Keratinocyte (primary cell): ENCODE results near the gene UBXN11. TPM values are rescaled to one million over a fixed set of nuclear protein-coding genes. Genes with fewer than 3 reads are reported as not detected.

Experiments
- DNase-seq: peaks from one replicate; pipeline ENCODE4 v3.0.0-alpha.2; 2011; ENCODE audit warnings: low read depth, missing footprints, low spot score
- FAIRE-seq: peaks from 2 replicates; lab custom pipeline; 2011; peaks lifted over from hg19 to GRCh38; lab: Jason Lieb, UNC
- H2AFZ ChIP-seq: 2 replicates; pipeline ENCODE4 v1.6.0; 2012; ENCODE audit warnings: low read length, control low read depth, inconsistent platforms; ENCODE audit not compliant: control insufficient read depth
- H3K27ac ChIP-seq: 2 replicates; pipeline ENCODE4 v1.5.1; 2011; ENCODE audit warnings: low read length; ENCODE audit not compliant: control insufficient read depth, insufficient read depth
- H3K27me3 ChIP-seq: 3 replicates; pipeline ENCODE4 v1.6.0; 2011; ENCODE audit warnings: low read length; ENCODE audit not compliant: control insufficient read depth, insufficient read depth; ENCODE audit errors: extremely low read depth
- H3K36me3 ChIP-seq, 2 experiments: 2 replicates in 1 of 2; 3 replicates in 1 of 2; pipeline ENCODE4 v1.5.1; 2011; ENCODE audit warnings: low read length in 2 of 2, mild to moderate bottlenecking in 1 of 2; ENCODE audit not compliant: control insufficient read depth in 2 of 2, insufficient read depth in 2 of 2; ENCODE audit errors: extremely low read depth in 1 of 2
- H3K4me1 ChIP-seq: 3 replicates; pipeline ENCODE4 v1.5.1; 2011; ENCODE audit warnings: low read length; ENCODE audit not compliant: control insufficient read depth, insufficient read depth; ENCODE audit errors: extremely low read depth
- H3K4me2 ChIP-seq: 3 replicates; pipeline ENCODE4 v1.6.0; 2011; ENCODE audit warnings: low read depth, low read length; ENCODE audit not compliant: control insufficient read depth, insufficient read depth; ENCODE audit errors: extremely low read depth
- H3K4me3 ChIP-seq, 3 experiments: fragments of 200-600 bp in 1 of 3; sonication (generic) in 1 of 3; 2 replicates in 2 of 3; 3 replicates in 1 of 3; pipeline ENCODE4 v1.5.1; 2011 to 2016; ENCODE audit warnings: low read length in 3 of 3, mild to moderate bottlenecking in 3 of 3, control low read depth in 2 of 3, inconsistent platforms in 1 of 3, low read depth in 1 of 3, mixed read lengths in 1 of 3, mixed run types in 1 of 3, moderate library complexity in 1 of 3; ENCODE audit not compliant: control insufficient read depth in 2 of 3, insufficient read depth in 2 of 3; ENCODE audit errors: extremely low read depth in 1 of 3
- H3K79me2 ChIP-seq: 2 replicates; pipeline ENCODE4 v1.6.0; 2012; ENCODE audit warnings: low read length; ENCODE audit not compliant: control insufficient read depth, insufficient read depth
- H3K9ac ChIP-seq: 3 replicates; pipeline ENCODE4 v1.6.0; 2011; ENCODE audit warnings: low read length; ENCODE audit not compliant: control insufficient read depth, insufficient read depth; ENCODE audit errors: extremely low read depth
- H3K9me1 ChIP-seq: 3 replicates; pipeline ENCODE4 v1.6.0; 2011; ENCODE audit warnings: low read length; ENCODE audit not compliant: control insufficient read depth, insufficient read depth; ENCODE audit errors: extremely low read depth
- H3K9me3 ChIP-seq: 2 replicates; pipeline ENCODE4 v1.5.1; 2012; ENCODE audit warnings: low read depth, low read length; ENCODE audit not compliant: control insufficient read depth
- H4K20me1 ChIP-seq: 3 replicates; pipeline ENCODE4 v1.6.0; 2011; ENCODE audit warnings: low read length; ENCODE audit not compliant: control insufficient read depth, insufficient read depth; ENCODE audit errors: extremely low read depth
- EZH2 ChIP-seq: IDR thresholded peaks from one replicate; pipeline ENCODE4 v1.6.1; 2012; ENCODE audit warnings: inconsistent platforms, mild to moderate bottlenecking, low read length, moderate library complexity
- dilution Hi-C: fragments of 300-500 bp; cut with MboI; formaldehyde crosslinking; loops from one replicate; pipeline ENCODE4 v1.7.0; 2020; ENCODE audit warnings: low sequenced_read_pairs; ENCODE audit not compliant: extremely low pct_ligation_motif_present
- polyA plus RNA-seq, 5 experiments: library from polyadenylated mRNA; depleted of rRNA in 3 of 5; stranded (reverse) in 3 of 5; stranded (forward) in 1 of 5; unstranded in 1 of 5; fragments of >200 nt; gene quantifications; 1 replicate in 1 of 5; 2 replicates in 3 of 5; 3 replicates in 1 of 5; pipeline versions ENCODE4 v1.2.1 to v1.2.3, GENCODE V29; 2011 to 2012; ENCODE audit warnings: missing spikeins in 2 of 5, low read depth in 1 of 5, low replicate concordance in 1 of 5
- TF ChIP-seq, protein P1 (sequence below), 3 experiments: IDR thresholded peaks in 1 of 3; conservative IDR thresholded peaks in 1 of 3; optimal IDR thresholded peaks in 1 of 3; 2 replicates in 2 of 3; 3 replicates in 1 of 3; pipeline versions ENCODE3 to v1.5.1; 2011; ENCODE audit warnings: low read length in 3 of 3, mild to moderate bottlenecking in 3 of 3, moderate library complexity in 2 of 3, control low read depth in 1 of 3, inconsistent platforms in 1 of 3; ENCODE audit not compliant: insufficient read depth in 2 of 3; ENCODE audit errors: extremely low read depth in 1 of 3

The UBXN11 gene
- polyA plus RNA-seq, 1 donor (not counting 4 experiments of a cell fraction or from before 2014, with no cell fraction given), result 6.6 TPM

DNA sequence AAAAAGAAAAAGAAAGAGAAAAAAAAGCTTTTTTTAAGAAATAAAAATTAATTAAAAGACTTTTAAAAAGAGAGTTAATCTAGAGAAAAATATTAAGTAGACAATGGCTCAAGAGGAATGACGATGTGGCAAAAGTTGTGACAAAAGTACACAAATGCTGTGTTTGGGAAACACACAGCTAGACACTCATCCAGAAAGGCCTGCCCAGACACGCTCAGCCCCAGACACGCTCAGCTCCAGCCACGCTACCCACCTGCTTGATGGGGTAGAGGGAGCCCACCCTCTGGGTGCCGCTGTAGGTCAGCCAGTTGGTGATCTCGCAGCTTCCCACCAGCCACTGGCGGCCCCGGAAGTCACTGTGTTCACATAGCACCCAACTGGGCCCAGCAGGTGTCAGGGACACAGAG is 21.5 kb upstream of the UBXN11 start:
- H4K20me1 ChIP-seq, result no peaks in the 10 kb centered on the region
- H3K4me1 ChIP-seq, result peaks cover 17% of the 10 kb centered on the region
- H3K9ac ChIP-seq, result no peak overlapping the region
- dilution Hi-C loops, result no loop called here
- no peak overlapping the region for H3K4me3 ChIP-seq
- no peak overlapping the region for H3K4me2 ChIP-seq
- no peak for DNase-seq
- H3K27me3 ChIP-seq, result no peaks in the 10 kb centered on the region
- no peak for TF ChIP-seq EZH2
- TF ChIP-seq, protein P1, sequence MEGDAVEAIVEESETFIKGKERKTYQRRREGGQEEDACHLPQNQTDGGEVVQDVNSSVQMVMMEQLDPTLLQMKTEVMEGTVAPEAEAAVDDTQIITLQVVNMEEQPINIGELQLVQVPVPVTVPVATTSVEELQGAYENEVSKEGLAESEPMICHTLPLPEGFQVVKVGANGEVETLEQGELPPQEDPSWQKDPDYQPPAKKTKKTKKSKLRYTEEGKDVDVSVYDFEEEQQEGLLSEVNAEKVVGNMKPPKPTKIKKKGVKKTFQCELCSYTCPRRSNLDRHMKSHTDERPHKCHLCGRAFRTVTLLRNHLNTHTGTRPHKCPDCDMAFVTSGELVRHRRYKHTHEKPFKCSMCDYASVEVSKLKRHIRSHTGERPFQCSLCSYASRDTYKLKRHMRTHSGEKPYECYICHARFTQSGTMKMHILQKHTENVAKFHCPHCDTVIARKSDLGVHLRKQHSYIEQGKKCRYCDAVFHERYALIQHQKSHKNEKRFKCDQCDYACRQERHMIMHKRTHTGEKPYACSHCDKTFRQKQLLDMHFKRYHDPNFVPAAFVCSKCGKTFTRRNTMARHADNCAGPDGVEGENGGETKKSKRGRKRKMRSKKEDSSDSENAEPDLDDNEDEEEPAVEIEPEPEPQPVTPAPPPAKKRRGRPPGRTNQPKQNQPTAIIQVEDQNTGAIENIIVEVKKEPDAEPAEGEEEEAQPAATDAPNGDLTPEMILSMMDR (optimal IDR thresholded peaks at IDR 0.05 in 1 of 3, IDR thresholded peaks at IDR 0.05 in 1 of 3, conservative IDR thresholded peaks at IDR 0.05 in 1 of 3; ENCODE audit: extremely low read depth in 1 of 3, insufficient read depth in 2 of 3, low read length in 3 of 3), result no peak
- no peaks in the 10 kb centered on the region for H3K79me2 ChIP-seq
- no peak overlapping the region for H3K27ac ChIP-seq
- peaks cover 0 to 18% of the 10 kb centered on the region in 2 experiments for H3K36me3 ChIP-seq
- no peak for FAIRE-seq
- no peaks in the 10 kb centered on the region for H3K9me1 ChIP-seq
- H3K9me3 ChIP-seq, result no peaks in the 10 kb centered on the region
- H2AFZ ChIP-seq, result no peak overlapping the region

DNA sequence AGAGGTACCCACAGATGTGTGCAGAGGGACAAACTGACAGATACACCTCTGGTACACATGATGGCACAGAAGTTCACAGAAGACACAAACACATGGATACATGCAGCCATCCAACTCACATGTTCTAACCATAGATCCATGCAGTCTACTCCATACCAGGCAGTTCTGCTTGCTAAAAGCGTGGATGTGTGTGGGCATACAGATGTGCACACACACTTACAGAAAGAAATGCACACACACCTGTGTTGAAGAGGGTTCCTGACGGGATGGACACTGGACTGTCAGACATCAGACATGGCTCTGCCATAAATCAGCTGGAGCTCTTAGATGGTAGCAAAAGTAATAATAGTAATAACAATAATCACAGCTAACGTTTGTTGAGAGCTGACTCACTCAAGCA is 18.1 kb upstream of the UBXN11 start:
- DNase-seq (no peak), FAIRE-seq (no peak)
- no peak overlapping the region for H3K9ac ChIP-seq
- no peak overlapping the region for H3K4me3 ChIP-seq
- no peak overlapping the region for H2AFZ ChIP-seq
- no peak overlapping the region for H3K27ac ChIP-seq
- no peaks in the 10 kb centered on the region for H3K27me3 ChIP-seq
- H3K9me1 ChIP-seq, result no peaks in the 10 kb centered on the region
- no peaks in the 10 kb centered on the region for H3K9me3 ChIP-seq
- peaks cover 0 to 24% of the 10 kb centered on the region in 2 experiments for H3K36me3 ChIP-seq
- TF ChIP-seq EZH2, result no peak
- TF ChIP-seq, protein P1 (optimal IDR thresholded peaks at IDR 0.05 in 1 of 3, IDR thresholded peaks at IDR 0.05 in 1 of 3, conservative IDR thresholded peaks at IDR 0.05 in 1 of 3; ENCODE audit: extremely low read depth in 1 of 3, insufficient read depth in 2 of 3, low read length in 3 of 3), result no peak
- dilution Hi-C loops, result no loop called here
- H4K20me1 ChIP-seq, result no peaks in the 10 kb centered on the region
- H3K79me2 ChIP-seq, result no peaks in the 10 kb centered on the region
- H3K4me2 ChIP-seq, result no peak overlapping the region
- peaks cover 11% of the 10 kb centered on the region for H3K4me1 ChIP-seq
